ENCODE results near the gene BIRC7.

BIRC7 gene

DNA sequence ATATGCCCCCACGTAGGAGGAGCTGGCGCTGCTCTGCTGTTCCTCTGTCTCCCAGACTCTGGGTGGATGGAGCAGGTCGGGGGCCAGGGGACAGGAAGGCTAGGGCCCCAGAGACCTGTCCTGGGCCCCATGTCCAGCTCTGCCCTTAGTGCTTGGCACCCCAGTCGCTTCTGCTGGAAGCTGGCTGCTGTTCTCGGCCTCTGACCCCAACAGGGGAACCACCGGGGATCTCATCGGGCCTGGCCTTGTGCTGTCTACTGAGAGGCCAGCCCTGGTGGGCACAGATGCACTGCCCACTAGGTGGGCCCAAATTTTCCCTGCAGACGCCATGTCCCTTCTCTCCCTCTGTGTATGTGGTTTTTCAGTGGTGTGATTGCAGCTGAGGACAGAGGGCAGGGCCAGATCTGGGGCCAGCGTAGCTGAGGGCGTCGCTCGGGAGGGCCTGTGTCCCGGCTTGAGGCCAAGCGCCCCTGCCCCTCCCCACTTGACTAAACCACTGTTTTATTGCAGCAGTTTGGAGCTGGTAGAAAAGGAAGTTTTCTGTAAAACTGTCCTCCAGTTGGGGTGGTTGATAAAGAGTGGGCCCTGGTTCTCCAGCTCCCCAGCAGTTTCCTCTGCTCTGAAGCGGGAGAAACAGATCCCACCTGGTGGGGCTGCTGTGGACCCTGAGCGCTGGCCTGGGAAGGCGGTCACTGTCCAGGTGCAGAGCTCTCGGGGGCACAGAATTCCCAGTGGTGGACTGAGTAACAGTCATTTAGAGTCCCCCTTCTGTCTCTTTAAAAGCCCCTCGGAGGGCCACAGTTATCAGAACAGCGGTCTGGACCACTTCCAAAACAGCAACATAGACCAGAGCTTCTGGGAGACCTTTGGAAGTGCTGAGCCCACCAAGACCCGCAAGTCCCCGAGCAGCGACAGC, 51.3 kb downstream of the BIRC7 start:
- DNase-seq, result no peak
- Histone ChIP-seq H3K27ac (ENCODE audit: insufficient read depth, low read length, poor library complexity, severe bottlenecking) (no peak overlapping the region), H3K4me1 (ENCODE audit: control insufficient read depth, insufficient read depth, low read length, poor library complexity, severe bottlenecking) (peaks cover 9% of the 10 kb centered on the region), H3K36me3 (ENCODE audit: control insufficient read depth, insufficient read depth, low read length) (peaks cover 35% of the 10 kb centered on the region), H3K27me3 (replicated peaks; ENCODE audit: control insufficient read depth, insufficient read depth, low read length, poor library complexity, severe bottlenecking) (no peaks in the 10 kb centered on the region), H3K4me3 (ENCODE audit: insufficient read depth, low read depth, low read length, poor library complexity, severe bottlenecking) (no peak overlapping the region), H3K9me3 (ENCODE audit: control insufficient read depth, low read length) (no peaks in the 10 kb centered on the region)

DNA sequence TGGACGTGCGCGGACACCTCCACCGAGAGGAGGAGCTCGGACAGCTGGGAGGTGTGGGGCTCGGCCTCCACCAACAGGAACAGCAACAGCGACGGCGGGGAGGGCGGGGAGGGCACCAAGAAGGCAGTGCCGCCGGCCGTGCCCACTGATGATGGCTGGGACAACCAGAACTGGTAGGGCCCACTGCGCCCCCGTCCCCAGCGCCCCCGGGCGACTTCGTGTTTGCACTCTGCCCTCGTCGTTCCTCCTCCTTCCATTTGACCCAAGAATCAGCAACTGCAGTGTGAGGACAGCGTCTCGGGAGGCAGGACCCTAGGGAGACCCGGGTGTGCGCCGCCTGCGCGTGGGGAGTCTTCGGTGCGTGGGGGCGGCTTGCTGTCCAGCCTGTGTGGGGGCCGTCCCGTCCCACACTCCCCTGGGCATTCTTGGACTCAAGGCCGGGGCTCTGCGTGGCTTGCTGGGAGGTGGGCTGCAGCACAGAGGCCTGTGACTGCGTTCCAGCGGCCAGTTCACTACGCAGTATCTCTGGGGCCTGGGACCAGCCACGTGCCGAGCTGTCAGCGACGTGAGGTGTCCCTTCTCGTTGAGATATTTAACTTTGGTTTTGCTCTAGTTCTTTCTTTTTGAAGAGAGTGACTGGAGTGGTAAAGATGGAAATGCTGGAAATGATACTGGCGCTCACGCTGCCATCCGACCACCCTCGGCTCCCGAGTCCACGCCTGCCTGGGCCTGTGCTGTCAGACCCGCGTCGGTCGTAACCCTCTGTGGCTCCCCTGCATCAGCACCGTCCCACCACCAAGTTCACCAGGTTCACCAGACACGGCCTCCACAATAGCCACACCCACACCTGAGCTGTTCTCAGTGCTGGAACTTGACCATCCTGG, 52.2 kb downstream of the BIRC7 start:
- Histone ChIP-seq H3K4me1 (ENCODE audit: control insufficient read depth, insufficient read depth, low read length, poor library complexity, severe bottlenecking) (peaks cover 9% of the 10 kb centered on the region), H3K27me3 (replicated peaks; ENCODE audit: control insufficient read depth, insufficient read depth, low read length, poor library complexity, severe bottlenecking) (no peaks in the 10 kb centered on the region)

DNA sequence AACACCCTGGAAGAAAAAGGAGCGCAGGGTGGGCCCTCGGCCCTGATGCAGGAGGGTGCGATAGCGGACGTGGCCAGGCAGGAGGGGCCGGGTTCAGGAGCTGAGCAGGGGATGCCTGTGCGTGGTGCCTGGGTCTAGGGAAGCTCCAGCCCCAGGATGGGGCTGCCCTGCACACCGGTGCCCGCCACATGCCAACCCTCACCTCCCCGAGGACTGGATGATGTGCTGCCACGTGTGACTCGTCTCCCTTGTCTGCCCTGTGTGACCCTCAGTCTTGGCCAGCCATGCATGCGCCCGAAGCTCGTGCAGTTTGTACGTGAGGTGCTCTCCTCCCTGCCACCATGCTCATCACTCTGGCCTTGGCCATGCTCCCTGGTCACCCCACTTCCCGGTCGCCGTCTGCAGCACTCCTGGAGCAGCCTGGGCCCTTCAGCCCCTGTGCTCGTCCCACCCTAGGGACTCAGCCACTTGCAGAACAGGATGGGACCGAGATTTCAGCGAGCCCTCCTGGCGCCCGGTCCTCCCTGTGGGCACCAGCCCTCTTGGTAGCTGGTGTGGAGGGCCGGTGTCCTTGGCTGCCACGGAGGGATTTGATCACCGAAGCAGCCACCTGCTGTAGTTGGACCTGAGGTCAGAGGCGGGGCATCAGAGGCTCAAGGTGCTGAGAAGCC, 53.0 kb downstream of the BIRC7 start:
- Histone ChIP-seq H3K4me1 (ENCODE audit: control insufficient read depth, insufficient read depth, low read length, poor library complexity, severe bottlenecking) (peaks cover 9% of the 10 kb centered on the region), H3K9me3 (ENCODE audit: control insufficient read depth, low read length) (no peaks in the 10 kb centered on the region), H3K27ac (ENCODE audit: insufficient read depth, low read length, poor library complexity, severe bottlenecking) (no peak overlapping the region), H3K27me3 (replicated peaks; ENCODE audit: control insufficient read depth, insufficient read depth, low read length, poor library complexity, severe bottlenecking) (no peaks in the 10 kb centered on the region), H3K4me3 (ENCODE audit: insufficient read depth, low read depth, low read length, poor library complexity, severe bottlenecking) (no peak overlapping the region), H3K36me3 (ENCODE audit: control insufficient read depth, insufficient read depth, low read length) (peaks cover 27% of the 10 kb centered on the region)
- DNase-seq, result no peak

More for the DNA sequence above, 52.2 kb downstream of the BIRC7 start:
- Histone ChIP-seq H3K9me3 (ENCODE audit: control insufficient read depth, low read length) (no peaks in the 10 kb centered on the region), H3K36me3 (ENCODE audit: control insufficient read depth, insufficient read depth, low read length) (peaks cover 28% of the 10 kb centered on the region), H3K4me3 (ENCODE audit: insufficient read depth, low read depth, low read length, poor library complexity, severe bottlenecking) (no peak overlapping the region), H3K27ac (ENCODE audit: insufficient read depth, low read length, poor library complexity, severe bottlenecking) (no peak overlapping the region)
- DNase-seq, result no peak

DNA sequence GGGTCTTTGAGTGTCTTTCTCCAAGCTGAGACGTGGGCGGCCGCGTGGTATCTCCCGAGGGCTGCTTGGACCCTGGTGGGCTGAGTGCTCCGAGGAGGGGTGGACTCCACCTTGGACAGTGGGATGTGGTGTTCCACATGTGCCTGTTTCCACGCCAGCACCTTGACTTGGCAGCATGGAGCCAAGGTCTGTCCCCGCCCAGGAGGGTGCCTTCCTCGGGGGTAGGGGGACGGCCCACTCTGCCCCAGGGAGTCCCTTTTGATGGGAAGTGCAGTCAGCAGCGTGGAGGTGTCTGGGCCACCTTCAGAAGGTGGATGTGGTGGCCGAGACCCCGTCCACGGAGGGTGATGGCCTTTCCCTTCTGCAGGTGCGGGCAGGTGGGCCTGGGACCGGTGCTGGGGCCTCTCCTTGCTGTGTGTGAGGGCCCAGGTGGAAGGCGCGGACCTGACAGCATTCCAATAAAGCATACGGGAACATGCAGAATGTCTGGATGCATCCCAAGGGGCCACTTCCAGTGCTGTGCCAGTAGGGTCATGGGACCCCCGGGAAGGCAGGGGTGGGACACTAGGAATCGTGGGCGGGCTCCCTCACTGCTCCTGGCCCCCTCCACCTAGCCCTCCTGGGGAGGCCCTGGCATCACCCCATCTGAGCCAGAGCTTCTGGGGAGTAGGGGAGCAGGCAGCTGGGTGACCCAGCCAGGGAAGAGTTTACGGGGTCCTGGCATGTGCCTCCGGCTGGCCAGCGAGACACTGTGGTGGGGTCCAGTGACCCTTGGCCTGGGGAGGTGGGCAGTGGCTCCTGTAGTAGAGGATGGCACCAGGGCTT, 53.8 kb downstream of the BIRC7 start:
- Histone ChIP-seq H3K4me1 (ENCODE audit: control insufficient read depth, insufficient read depth, low read length, poor library complexity, severe bottlenecking) (peaks cover 9% of the 10 kb centered on the region), H3K9me3 (ENCODE audit: control insufficient read depth, low read length) (no peaks in the 10 kb centered on the region), H3K27me3 (replicated peaks; ENCODE audit: control insufficient read depth, insufficient read depth, low read length, poor library complexity, severe bottlenecking) (peaks cover under 1% of the 10 kb centered on the region), H3K36me3 (ENCODE audit: control insufficient read depth, insufficient read depth, low read length) (peaks cover 27% of the 10 kb centered on the region), H3K27ac (ENCODE audit: insufficient read depth, low read length, poor library complexity, severe bottlenecking) (no peak overlapping the region), H3K4me3 (ENCODE audit: insufficient read depth, low read depth, low read length, poor library complexity, severe bottlenecking) (no peak overlapping the region)
- DNase-seq, result no peak

Data from effector memory CD4-positive, alpha-beta T cell (primary cell).